Neutrophil (primary cell): Measurements from ENCODE around the gene OR5K4.
"Not testable (repeated sequence)": the region's sequence is repeated elsewhere in the genome, so short reads cannot be mapped to it uniquely, and the experiment has no call there.

ENCODE experiments used
- H3K27ac ChIP-seq: fragments of 200-600 bp; sonication (generic); 2 replicates; pipeline ENCODE4 v1.5.1; 2016; ENCODE audit warnings: mild to moderate bottlenecking, moderate library complexity
- H3K27me3 ChIP-seq: fragments of 200-600 bp; sonication (generic); 2 replicates; pipeline ENCODE4 v1.6.0; 2016; ENCODE audit warnings: mild to moderate bottlenecking
- H3K36me3 ChIP-seq: fragments of 200-600 bp; sonication (generic); 2 replicates; pipeline ENCODE4 v1.5.1; 2017
- H3K4me1 ChIP-seq, 2 experiments: fragments of 200-600 bp in 1 of 2; sonication (generic) in 1 of 2; 1 replicate in 1 of 2; 2 replicates in 1 of 2; pipeline versions ENCODE4 v1.5.1 to v1.6.1; 2013 to 2016; ENCODE audit warnings: low read depth in 1 of 2, low read length in 1 of 2, mild to moderate bottlenecking in 1 of 2, moderate library complexity in 1 of 2; ENCODE audit not compliant: control insufficient read depth in 1 of 2, insufficient read depth in 1 of 2
- H3K4me3 ChIP-seq, 2 experiments: fragments of 200-600 bp in 1 of 2; sonication (generic) in 1 of 2; 1 replicate in 1 of 2; 2 replicates in 1 of 2; pipeline ENCODE4 v1.5.1; 2013 to 2016; ENCODE audit warnings: low read depth in 1 of 2, low read length in 1 of 2, mild to moderate bottlenecking in 1 of 2, moderate library complexity in 1 of 2
- H3K9me3 ChIP-seq: fragments of 200-600 bp; sonication (generic); 2 replicates; pipeline ENCODE4 v1.5.1; 2016
- TF ChIP-seq, protein P1 (sequence below): fragments of 200-600 bp; sonication (generic); IDR thresholded peaks from 2 replicates; pipeline ENCODE4 v1.5.1; 2016; ENCODE audit warnings: antibody characterized with exemption

The OR5K4 gene

DNA sequence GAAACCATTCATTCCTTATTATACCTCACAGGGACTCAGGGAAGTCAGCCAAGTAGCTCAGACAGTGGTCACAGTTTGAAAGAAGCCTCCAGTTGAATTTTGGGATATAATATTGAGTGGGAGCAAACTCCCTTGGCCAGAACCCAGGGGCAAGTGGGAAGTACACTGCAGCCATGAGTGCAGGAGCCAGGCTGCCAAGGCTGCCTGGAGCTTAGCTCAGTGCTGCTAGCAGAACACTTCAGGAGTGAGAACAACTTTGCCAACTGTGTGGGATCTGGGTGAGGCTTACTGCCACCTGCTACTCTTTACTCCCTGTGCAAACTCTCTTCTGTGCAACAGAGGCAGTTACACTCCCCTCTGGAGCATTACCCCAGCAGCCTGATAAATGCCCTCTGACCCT lies 41.4 kb downstream of the OR5K4 start:
- Histone ChIP-seq H3K36me3 (no peaks in the 10 kb centered on the region), H3K4me1 (no peaks in the 10 kb centered on the region), H3K9me3 (no peaks in the 10 kb centered on the region), H3K27me3 (no peaks in the 10 kb centered on the region), H3K27ac (no peak overlapping the region), H3K4me3 (no peak overlapping the region)
- TF ChIP-seq, protein P1, sequence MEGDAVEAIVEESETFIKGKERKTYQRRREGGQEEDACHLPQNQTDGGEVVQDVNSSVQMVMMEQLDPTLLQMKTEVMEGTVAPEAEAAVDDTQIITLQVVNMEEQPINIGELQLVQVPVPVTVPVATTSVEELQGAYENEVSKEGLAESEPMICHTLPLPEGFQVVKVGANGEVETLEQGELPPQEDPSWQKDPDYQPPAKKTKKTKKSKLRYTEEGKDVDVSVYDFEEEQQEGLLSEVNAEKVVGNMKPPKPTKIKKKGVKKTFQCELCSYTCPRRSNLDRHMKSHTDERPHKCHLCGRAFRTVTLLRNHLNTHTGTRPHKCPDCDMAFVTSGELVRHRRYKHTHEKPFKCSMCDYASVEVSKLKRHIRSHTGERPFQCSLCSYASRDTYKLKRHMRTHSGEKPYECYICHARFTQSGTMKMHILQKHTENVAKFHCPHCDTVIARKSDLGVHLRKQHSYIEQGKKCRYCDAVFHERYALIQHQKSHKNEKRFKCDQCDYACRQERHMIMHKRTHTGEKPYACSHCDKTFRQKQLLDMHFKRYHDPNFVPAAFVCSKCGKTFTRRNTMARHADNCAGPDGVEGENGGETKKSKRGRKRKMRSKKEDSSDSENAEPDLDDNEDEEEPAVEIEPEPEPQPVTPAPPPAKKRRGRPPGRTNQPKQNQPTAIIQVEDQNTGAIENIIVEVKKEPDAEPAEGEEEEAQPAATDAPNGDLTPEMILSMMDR: no peak

DNA sequence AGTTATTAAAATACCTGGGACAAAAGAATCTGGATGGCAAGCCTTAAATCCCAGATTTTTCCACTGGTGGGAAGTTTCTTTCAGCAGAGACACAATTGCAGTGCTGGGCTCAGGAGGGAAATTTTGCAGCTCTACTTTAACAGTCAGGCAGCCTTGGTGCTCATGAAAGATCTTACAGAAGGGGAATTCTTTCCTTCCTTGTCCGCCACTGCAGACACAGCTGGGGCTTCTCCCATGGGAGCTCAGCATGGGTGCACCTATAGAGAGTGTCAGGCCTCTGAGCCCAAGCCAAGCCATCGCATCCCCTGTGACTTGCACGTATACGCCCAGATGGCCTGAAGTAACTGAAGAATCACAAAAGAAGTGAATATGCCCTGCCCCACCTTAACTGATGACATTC lies 42.8 kb downstream of the OR5K4 start:
- not testable (repeated sequence) for H3K9me3 ChIP-seq, H3K4me1 ChIP-seq, H3K36me3 ChIP-seq, H3K27ac ChIP-seq, H3K27me3 ChIP-seq, H3K4me3 ChIP-seq

DNA sequence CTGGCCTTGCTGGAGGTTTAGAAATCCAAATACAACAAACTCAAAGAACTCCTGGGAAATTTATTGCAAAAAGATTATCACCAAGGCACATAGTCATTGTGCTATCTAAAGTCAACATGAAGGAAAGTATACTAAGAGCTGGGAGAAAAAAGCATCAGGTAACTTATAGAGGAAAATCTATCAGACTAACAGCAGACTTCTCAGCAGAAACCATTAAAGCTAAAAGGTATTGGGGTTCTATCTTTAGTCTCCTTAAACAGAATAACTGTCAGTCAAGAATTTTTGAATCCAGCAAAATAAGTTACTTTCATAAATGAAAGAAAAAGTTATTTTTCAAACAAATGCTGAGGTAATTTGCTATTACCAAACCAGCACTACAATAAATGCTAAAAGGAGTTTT lies 44.9 kb downstream of the OR5K4 start:
- TF ChIP-seq, protein P1: no peak
- no peaks in the 10 kb centered on the region for H3K9me3 ChIP-seq
- H3K4me1 ChIP-seq: no peaks in the 10 kb centered on the region
- H3K27me3 ChIP-seq: no peaks in the 10 kb centered on the region
- H3K4me3 ChIP-seq: no peak overlapping the region
- H3K36me3 ChIP-seq: no peaks in the 10 kb centered on the region
- no peak overlapping the region for H3K27ac ChIP-seq

DNA sequence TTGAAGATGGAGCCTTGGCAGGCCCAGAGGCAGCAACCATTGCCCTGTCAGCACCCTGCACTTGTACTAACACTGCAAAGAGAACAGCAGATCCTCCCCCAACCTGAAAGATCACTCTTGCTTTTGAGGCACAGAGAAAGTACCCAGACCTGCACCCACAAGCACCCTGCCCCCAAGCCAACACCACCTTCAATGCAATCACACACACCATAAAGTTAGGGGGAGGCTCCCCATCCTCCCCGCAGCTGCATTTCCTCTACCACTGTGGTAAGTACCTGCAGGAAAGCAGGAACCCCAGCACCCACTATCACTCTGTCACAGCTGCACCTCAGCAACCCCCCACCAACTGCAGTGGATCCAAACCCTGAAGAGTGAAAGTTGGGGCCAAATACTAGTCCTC lies 48.9 kb downstream of the OR5K4 start:
- H3K36me3 ChIP-seq: no peaks in the 10 kb centered on the region
- no peak overlapping the region for H3K4me3 ChIP-seq
- TF ChIP-seq, protein P1: no peak
- H3K27me3 ChIP-seq: no peaks in the 10 kb centered on the region
- no peak overlapping the region for H3K27ac ChIP-seq
- no peaks in the 10 kb centered on the region for H3K4me1 ChIP-seq
- H3K9me3 ChIP-seq: no peaks in the 10 kb centered on the region

DNA sequence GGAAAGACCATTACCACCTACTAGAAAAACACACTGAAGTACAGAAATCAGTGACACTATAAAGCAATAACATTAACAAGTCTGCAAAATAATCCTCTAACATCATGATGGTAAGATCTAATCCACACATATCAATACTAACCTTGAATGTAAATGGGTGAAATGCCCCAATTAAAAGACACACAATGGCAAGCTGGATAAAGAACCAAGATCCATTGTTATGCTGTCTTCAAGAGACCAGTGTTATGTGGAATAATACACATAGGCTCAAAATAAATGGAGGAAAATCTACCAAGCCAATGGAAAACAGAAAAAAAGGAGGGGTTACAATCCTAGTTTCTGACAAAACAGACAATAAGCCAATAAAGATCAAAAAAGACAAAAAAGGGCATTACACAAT lies 50.4 kb downstream of the OR5K4 start:
- no peak overlapping the region for H3K27ac ChIP-seq

More for the DNA sequence above, 50.4 kb downstream of the OR5K4 start:
- no peak overlapping the region for H3K4me3 ChIP-seq
- TF ChIP-seq, protein P1: no peak
- no peaks in the 10 kb centered on the region for H3K4me1 ChIP-seq
- no peaks in the 10 kb centered on the region for H3K27me3 ChIP-seq
- H3K9me3 ChIP-seq: no peaks in the 10 kb centered on the region
- no peaks in the 10 kb centered on the region for H3K36me3 ChIP-seq
